Stimulated activated CD4-positive, alpha-beta T cell treated with anti-CD3 and anti-CD28 coated beads, Interleukin-4, amount 100 ng/mL, for 48 hours (primary cell): ENCODE measurements around the gene TSPAN32.

ENCODE experiments used
- DNase-seq, 2 donors: peaks; one replicate each; pipeline ENCODE4 v3.0.0-alpha.2; 2020; ENCODE audit warnings: low read depth in 2 of 2

Gene TSPAN32

GRCh38 chr11:2304506-2305139, 2.8 kb downstream of the TSPAN32 start:
- no peak for DNase-seq

DNA sequence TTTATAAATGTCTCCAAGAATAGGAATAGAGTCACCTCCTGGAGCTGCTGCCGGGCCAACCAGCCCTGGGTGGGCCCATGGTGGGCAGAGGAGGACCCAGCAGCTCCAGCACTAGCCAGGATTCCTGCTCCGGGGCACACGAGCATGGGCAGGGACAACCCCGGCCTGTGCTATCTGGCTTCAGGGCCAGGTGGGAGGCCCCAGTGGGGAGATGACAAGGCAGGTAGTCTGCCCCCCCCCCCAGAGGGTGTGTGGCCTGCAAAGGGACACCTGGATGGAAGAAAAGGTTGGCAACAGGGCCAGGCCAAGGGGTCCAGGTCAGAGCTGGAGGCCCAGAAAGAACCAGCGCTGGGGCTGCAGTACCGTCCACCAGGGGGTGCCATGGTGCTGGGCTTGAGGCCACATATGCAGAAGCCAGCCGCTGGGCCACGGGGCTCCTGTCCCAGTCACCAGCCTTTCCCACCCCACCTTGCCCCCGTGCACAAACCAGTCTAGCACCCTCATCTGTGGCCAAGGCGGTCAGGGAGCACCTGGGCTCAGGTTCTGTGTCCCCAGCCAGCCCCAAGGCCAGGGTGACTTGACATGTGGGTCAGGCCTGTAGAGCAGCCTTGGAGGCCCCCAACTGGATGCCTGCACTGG, 3.4 kb downstream of the TSPAN32 start:
- peak; percentile 83 to 89 for DNase-seq

DNA sequence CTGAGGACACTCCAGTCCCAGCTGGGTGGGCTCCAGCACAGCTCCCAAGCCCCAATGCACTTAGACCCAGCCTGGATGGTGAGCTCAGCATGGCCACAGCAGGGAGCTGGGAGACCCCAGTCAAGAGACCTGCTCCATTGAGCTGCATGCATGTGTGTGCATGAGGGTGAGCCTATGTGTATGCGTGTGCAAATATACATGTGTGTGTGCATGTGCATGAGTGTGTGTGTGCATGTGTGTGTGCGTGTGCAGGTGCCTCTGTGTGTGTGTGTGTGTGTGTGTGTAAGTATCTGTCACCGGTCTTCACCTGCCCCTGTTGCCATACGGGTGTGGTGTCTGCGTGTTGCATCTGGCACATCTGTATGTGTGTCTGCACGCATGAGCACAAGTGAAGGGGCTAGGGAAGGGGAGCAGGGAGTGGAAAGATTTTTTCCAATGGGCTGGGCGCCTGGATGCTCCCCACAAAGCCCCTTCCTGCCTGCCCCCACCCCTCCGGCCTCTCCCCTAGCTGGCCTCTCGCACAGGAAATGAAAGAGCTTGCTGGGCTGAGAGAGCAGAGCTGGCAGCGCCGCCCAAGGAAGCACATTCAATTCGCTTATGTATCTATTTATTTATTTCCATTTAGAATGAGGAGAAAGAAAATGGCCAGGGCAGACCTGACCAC, 4.1 kb downstream of the TSPAN32 start:
- DNase-seq: no peak

DNA sequence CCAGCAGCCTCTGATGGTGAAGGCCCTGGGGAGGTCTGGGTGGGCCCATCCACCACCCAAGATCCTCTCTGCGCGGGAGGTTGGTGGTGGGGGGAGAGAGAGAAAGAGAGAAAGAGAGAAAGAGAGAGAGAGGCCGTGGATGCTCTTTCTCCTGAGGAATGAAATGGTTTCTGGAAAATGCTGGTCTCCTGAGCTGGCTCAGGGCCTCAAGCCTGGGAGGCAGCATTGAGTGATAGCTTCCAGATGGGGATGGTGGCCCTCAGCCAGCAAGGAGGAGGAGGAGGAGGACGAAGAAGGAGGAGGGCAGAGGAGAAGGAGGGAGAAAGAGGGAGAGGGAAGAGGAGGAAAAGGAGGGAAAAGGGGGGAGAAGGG, 4.6 kb downstream of the TSPAN32 start:
- DNase-seq: no peak

DNA sequence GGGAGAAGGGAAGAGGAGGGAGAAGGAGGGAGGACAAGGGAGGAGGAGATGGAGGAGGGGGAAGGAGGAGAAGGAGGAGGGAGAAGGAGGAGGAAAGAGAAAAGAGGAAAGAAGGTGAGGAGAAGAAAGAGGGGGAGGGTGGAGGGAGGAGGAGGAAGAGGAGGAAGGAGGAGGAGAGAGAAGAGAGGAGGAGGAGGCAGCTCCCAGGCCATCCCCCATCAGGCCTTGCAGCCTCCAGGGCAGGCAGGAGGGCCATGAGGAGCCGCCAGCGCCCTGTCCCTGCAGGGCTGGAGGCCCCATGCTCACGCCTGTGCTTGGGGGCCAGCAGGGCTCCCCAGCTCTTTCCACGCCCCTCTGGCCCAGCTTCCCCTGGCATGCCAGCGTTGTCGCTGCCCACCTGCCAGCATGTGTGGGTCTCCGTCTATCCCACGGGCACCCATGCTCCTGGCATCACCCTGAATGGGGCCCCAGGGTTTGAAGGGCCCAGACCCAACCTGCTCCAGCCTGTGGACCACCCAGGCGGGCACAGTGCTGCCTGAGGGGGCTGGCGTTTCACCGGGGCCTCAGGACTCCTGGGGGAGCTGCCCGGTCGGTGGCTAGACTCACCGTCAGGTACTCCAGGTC, 5.2 kb downstream of the TSPAN32 start:
- DNase-seq: no peak

- DNase-seq: no peak
These were observed 5.9 kb downstream of the TSPAN32 start for GRCh38 chr11:2307501-2308331.

DNA sequence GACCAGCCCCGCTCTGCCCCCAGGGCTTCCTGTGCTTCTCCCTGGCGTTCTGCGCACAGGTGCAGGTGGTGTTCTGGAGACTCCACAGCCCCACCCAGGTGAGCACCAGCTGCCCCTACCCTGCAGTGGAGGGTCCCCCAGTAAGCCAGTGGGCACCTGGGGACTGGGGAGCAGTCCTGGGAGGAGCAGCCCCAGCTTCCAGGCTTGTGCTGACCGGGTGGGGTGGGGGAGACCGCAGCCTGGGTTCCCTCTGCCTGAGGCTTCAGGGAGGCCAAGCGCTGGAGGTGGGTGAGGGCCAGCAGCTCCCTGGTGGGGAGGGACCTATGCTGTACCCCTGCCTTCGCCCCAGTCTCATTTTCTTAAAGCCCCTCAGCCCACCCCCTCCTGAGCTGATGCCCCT, 6.9 kb downstream of the TSPAN32 start:
- DNase-seq: no peak

DNA sequence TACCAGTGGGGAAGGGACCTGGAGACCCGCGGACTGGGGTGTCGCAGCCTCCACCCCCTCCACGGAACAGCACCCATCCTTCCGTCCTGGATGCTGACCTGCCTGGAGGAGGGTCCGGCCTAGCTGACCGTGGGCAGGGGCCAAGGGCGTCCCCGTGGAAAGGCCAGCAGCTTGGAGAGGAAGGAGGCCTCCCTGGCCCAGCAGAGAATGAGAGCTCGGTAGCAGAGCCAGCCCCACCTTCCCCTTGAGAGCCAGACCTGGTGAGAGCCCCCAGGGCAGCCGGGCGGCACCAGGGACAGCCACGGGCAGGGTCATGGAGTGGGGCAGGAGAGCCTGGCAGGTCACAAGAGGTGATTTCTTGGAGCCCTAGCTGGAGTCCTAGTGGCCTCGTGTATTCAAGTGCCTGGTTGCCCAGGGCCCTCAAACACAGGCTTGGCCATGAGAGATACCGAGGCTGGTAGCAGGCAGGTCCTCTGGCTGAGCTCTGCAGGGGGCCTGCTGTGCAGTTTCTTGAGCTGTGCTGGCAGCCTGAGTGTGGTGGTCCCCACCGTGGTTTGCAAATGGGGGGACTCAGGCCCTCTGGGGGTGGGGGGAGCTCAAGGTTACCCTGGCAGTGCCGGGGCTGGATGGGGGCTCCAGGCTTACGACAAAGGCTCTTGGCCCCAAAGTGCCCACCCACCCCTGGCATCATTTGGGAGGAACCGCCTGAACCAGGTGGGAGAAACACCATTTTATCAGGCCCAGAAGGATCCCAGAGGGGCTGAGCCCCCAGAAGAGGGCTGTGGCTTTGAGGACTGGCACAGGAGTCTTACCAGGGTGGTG, 7.6 kb downstream of the TSPAN32 start:
- DNase-seq: no peak

DNA sequence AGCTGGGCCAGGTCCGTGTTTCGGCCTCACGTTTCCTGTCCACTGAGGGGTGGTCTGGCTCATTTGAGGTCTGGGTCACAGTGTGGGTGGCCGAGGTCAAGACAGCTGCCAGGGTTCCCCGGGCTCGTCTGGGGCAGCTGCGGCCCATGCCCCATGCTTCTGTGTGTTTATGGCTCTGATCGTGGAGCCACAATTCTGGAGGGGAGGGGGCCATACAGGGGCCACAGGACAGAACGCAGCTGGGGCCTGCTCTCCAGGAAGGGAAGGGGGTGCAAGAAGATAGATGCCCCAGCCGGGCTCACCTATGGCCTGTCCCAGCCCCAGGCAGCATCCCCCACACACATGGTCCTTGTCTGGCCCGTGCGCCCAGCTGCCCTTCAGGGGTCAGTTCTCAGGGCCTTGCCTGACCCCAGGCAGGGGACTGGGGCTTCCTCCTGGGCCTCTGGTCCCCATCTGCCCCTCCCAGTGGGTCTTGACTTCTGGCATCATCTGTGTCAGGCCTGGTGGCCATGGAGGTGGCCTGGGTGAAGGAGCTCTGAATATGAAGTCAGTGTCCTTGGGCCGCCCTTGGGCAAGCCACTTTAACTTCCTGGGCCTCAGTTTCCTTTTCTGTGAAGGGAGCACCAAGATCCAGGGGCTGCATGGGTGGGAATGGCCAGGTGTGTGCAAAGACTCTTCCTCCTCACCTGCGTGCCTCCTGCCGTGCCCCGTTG, 8.4 kb downstream of the TSPAN32 start:
- DNase-seq: no peak

- DNase-seq: no peak
These were observed 9.1 kb downstream of the TSPAN32 start for GRCh38 chr11:2310786-2311352.

DNA sequence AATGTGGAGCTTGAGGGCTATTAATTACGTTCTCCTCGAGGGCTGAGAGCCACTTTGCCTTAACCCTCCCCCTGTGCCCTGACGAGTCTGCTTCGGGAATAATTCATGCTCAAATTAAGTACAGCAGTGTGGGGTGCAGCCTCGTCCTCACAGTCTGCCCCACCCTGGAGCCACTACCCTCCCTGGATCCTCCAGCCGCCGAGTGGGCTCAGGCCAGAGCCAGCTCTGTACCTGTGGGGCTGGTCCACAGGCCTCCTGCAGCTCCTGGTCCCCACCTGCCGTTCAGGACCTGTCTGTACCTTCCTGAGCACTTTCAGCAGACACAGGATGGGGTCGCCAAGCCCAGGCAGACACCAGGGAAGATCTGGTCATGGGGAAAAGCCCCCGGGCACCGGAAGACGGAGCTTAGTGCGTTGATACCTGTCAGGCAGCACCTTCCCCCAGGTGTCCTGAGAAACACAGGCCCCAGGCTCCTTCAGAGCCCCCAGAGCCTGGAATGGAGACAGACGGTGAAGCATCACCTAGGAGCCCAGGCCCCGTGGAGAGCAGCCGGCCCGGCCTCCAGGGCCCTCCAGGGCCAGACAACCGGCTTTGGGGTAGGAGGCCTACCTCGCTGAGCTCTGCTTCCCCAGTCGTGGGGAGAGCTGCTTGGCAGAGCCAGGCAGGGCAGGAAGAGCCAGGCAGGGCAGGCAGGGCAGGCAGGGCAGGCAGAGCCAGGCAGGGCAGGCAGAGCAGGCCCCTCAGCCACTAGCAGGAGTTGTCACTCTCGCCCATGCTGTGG, 9.7 kb downstream of the TSPAN32 start:
- no peak for DNase-seq

- no peak for DNase-seq
These were observed 10.6 kb downstream of the TSPAN32 start for GRCh38 chr11:2312232-2313042.

DNA sequence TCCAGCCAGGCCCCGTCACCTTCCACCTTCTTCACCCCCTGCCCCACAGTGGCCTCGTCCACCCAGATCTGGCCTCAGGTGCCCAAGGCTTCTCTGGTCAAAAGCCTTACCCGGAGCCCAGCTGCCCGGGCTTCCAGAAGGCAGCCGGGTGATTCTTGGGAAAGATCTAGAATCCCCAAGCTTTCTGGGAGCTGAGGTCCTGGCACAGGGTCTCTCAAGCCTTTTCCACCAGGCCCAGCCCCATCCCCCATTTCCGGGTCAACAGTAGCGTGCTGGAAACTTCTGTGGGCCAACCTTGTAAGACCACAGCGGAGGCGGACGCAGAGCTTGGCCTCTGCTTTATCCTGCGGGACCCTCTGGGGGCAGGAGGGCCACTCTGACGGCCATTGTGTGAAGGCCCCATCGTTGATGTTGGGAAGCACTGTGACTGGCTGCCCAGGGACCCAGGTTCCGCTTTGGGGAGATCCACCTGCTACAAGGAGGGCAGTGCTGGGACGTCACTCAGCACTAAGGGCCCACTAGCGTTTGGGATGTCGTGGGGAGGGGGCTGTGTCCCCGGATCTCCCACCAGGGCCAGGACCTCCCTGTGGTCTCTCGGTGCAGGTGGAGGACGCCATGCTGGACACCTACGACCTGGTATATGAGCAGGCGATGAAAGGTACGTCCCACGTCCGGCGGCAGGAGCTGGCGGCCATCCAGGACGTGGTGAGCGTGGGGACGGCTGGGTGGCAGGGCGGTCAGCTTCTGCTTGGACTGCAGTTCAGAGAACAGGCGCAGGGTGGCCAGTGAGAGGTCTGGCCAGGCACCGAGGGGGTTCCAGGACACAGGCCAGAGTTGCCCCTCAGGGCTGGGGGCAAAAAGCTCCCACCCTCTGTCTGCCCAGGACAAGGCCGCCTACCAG, 11.5 kb downstream of the TSPAN32 start:
- DNase-seq: no peak

DNA sequence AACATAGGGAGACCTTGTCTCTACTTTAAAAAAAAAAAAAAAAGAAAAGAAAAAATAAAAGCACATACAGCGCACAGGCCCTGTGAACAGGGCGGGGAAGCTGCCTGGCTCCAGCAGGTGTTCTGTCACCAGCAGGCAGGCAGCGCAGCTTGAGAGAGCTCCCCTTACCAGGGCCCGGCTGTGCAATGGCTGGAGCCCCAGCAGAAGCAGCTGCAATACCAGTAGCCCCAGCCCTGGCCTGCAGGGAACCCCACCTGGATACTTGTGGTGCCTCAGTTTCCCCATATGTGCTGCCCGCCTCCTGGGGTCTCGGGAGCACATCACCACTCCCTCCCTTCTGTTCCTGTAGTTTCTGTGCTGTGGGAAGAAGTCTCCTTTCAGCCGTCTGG, 12.3 kb downstream of the TSPAN32 start:
- DNase-seq: no peak

- DNase-seq: no peak
These were observed 12.9 kb downstream of the TSPAN32 start for GRCh38 chr11:2314525-2315394.

- DNase-seq: no peak
These were observed 13.8 kb downstream of the TSPAN32 start for GRCh38 chr11:2315395-2316168.
